Measurements from ENCODE around the gene CORO7. TPM values are rescaled to one million over a fixed set of nuclear protein-coding genes. Genes with fewer than 3 reads are reported as not detected.

The CORO7 gene
- polyA plus RNA-seq, 1 of the 3 experiments (the other 2 are of a cell fraction): 25.8 TPM

DNA sequence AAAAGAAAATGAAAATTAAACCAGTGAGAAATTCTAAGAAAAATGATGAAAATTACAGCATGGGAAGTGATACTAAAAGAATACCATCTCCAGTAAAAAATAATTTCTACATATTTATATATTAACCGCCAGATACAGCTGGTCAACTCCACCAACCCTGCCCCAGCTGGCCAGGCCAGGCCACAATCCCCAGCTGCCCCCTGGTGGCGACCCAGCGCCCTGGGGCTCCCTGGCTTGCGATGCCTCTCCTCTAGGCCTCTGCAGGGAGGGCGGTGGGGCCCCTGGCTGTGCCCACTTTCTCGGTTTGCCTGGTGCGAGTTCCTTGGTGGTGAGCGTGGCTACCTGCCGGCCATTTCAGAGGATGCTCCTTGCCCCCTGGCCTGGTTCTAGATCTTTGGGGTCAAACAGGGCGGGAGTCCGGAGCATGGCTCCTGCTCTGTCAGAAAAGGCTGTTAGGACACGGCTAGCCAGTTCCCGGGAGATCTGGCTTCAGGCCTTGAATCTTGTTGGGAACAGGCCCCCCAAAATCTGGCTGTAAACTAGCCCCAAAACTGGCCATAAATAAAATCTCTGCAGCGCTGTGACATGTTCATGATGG lies 86.0 kb downstream of the CORO7 start:
- peak; percentile 94 for DNase-seq
- Histone ChIP-seq H3F3A (replicated peaks; ENCODE audit: insufficient read depth) (peaks cover 12% of the 10 kb centered on the region), H3K27me3 (ENCODE audit: insufficient read depth) (no peaks in the 10 kb centered on the region), H3K9ac (no peak overlapping the region), H3K4me3 (ENCODE audit: low read depth in 2 of 2, low read length in 1 of 2) (no peak overlapping the region), H2AFZ (ENCODE audit: low read depth) (no peak overlapping the region), H3K9me2 (no peaks in the 10 kb centered on the region), H3K9me3 (no peaks in the 10 kb centered on the region), H3K27ac (ENCODE audit: low read depth in 2 of 2, low read length in 1 of 2) (no peak overlapping the region), H3K4me1 (ENCODE audit: control insufficient read depth in 1 of 2, insufficient read depth in 2 of 2, low read depth in 1 of 2, low read length in 1 of 2) (peaks cover 15 to 21% of the 10 kb centered on the region in 2 experiments; a peak in 3 of 4 replicates), H3K79me2 (ENCODE audit: insufficient read depth) (peaks cover 69% of the 10 kb centered on the region), H3K36me3 (replicated peaks in 1 of 2; ENCODE audit: control insufficient read depth in 1 of 2, insufficient read depth in 2 of 2, low read length in 1 of 2) (peaks cover 3 to 17% of the 10 kb centered on the region in 2 experiments), H4K20me1 (ENCODE audit: insufficient read depth) (peaks cover 41% of the 10 kb centered on the region), H3K4me2 (no peak overlapping the region)
- WGBS (ENCODE audit: low lambda C conversion rate): 49% methylated on average over 4 of the region's 14 CpGs
- TF ChIP-seq SMC3 (IDR thresholded peaks at IDR 0.05; ENCODE audit: low read depth, low read length): peak; percentile 98
- peak; percentile 93 for TF ChIP-seq RAD21 (IDR thresholded peaks at IDR 0.05; ENCODE audit: low read length)
- no peak for TF ChIP-seq TEAD4 (IDR thresholded peaks at IDR 0.05; ENCODE audit: borderline replicate concordance, insufficient read depth)
- peak; percentile 96 for TF ChIP-seq CTCF (IDR thresholded peaks at IDR 0.05)
- TF ChIP-seq TCF12 (IDR thresholded peaks at IDR 0.05): no peak
- TF ChIP-seq MEF2A (IDR thresholded peaks at IDR 0.05; ENCODE audit: borderline replicate concordance, low read depth): no peak
- TF ChIP-seq GATA2 (CRISPR knock-in tag; IDR thresholded peaks at IDR 0.05): no peak
- no peak for TF ChIP-seq MXI1 (IDR thresholded peaks at IDR 0.05; ENCODE audit: low read depth, low read length)
- TF ChIP-seq SIN3A (IDR thresholded peaks at IDR 0.05; ENCODE audit: borderline replicate concordance, low read depth, low read length): peak; percentile 55; the same call in 1 of the 2 replicates
- ChIA-PET CTCF (interaction anchor here (0.5 to 14.9 kb wide), 24 partner anchors 10 to 393 kb away, joined by 3 to 281 read pairs (median 4); partner anchors contain the start of genes PAM16 and TFAP4), POLR2A (interaction anchor here (0.5 to 1.2 kb wide), 2 partner anchors 51 to 77 kb away, joined by 3 read pairs; no protein-coding TSS in a partner anchor)

DNA sequence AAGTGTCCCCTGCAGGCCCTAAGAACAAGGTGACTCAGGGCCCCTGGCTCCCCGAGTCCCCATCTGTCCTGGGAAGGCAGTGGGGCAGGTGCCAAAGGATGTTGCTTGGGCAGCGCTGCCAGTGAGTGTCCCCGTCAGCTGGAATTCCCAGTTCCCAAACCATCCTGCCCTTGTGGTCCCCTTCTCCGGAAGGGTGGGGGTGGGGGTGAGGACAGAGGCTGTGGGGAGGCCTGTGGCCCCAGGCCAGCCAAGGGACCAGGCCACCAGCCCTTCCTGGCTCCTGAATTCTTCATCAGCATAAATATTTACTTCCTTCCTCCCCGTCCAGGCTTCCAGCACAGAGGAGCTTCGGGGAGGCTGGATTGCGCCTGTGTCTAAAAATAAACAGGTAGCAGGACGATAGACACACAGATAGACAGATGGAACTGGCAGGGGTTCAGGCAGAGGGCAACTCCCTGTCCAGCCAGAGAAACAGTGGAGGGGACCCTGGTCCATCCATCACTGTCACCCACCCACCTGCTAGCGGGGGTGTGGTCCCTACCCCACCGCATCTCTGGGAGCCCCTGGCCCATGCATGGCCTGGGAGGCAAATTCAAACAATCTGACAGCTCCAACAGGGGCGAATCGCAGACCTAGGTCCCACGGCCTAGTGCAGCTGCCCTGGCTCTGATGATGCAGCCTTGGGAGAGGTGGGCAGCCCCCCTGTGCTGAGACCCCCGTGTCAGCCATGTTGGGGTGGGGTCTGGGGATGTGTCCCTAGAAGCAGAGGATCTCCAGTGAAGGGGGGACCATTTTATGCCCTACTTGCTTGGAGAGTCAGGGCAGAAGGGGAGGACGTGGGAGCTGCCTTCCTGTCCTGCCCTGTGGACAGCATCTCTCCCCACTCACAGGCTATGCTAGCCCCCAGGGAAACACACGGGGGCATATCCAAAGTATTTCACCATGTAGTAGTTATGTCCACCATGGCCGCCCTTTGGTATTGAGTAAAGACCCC lies 87.3 kb downstream of the CORO7 start:
- peaks cover 3 to 12% of the 10 kb centered on the region in 2 experiments for H3K36me3 ChIP-seq (replicated peaks in 1 of 2; ENCODE audit: control insufficient read depth in 1 of 2, insufficient read depth in 2 of 2, low read length in 1 of 2)
- H4K20me1 ChIP-seq (ENCODE audit: insufficient read depth): peaks cover 54% of the 10 kb centered on the region
- H3K27me3 ChIP-seq (ENCODE audit: insufficient read depth): no peaks in the 10 kb centered on the region
- H3K79me2 ChIP-seq (ENCODE audit: insufficient read depth): peaks cover 80% of the 10 kb centered on the region
- peaks cover 12% of the 10 kb centered on the region for H3F3A ChIP-seq (replicated peaks; ENCODE audit: insufficient read depth)
- H3K4me3 ChIP-seq (ENCODE audit: low read depth in 2 of 2, low read length in 1 of 2): no peak overlapping the region
- H3K9me3 ChIP-seq: no peaks in the 10 kb centered on the region
- peak overlapping the region; percentile 66 for H3K4me2 ChIP-seq
- H3K27ac ChIP-seq (ENCODE audit: low read depth in 2 of 2, low read length in 1 of 2): peak overlapping the region; percentile 22 to 82
- no peak overlapping the region for H3K9ac ChIP-seq
- H3K9me2 ChIP-seq: no peaks in the 10 kb centered on the region
- WGBS (ENCODE audit: low lambda C conversion rate): 83% methylated on average over 15 of the region's 17 CpGs
- ChIA-PET CTCF (interaction anchor here (0.8 to 14.9 kb wide), 25 partner anchors 11 to 392 kb away, joined by 3 to 281 read pairs (median 9); partner anchors contain the start of gene TFAP4), POLR2A (interaction anchor here (0.6 to 1.3 kb wide), 7 partner anchors 11 to 76 kb away, joined by 3 to 8 read pairs (median 4); no protein-coding TSS in a partner anchor)
- H2AFZ ChIP-seq (ENCODE audit: low read depth): no peak overlapping the region
- DNase-seq: peak; percentile 47
- H3K4me1 ChIP-seq (ENCODE audit: control insufficient read depth in 1 of 2, insufficient read depth in 2 of 2, low read depth in 1 of 2, low read length in 1 of 2): peaks cover 15 to 26% of the 10 kb centered on the region in 2 experiments; a peak in 3 of 4 replicates
- TF ChIP-seq EZH2phosphoT487 (IDR thresholded peaks at IDR 0.05; ENCODE audit: borderline replicate concordance, low read depth) (no peak), NFIC (IDR thresholded peaks at IDR 0.05; ENCODE audit: borderline replicate concordance) (no peak), MEF2A (IDR thresholded peaks at IDR 0.05; ENCODE audit: borderline replicate concordance, low read depth) (no peak), GABPA (IDR thresholded peaks at IDR 0.05; ENCODE audit: low read depth) (no peak), YY1 (IDR thresholded peaks at IDR 0.05; ENCODE audit: low read depth) (no peak), TAF1 (IDR thresholded peaks at IDR 0.05; ENCODE audit: borderline replicate concordance, low read depth, low read length) (no peak), GATA2 (CRISPR knock-in tag; IDR thresholded peaks at IDR 0.05) (no peak), PBX3 (IDR thresholded peaks at IDR 0.05) (no peak), SIN3A (IDR thresholded peaks at IDR 0.05; ENCODE audit: borderline replicate concordance, low read depth, low read length) (no peak), RAD21 (IDR thresholded peaks at IDR 0.05; ENCODE audit: low read length) (no peak), MXI1 (IDR thresholded peaks at IDR 0.05; ENCODE audit: low read depth, low read length) (no peak), RCOR1 (IDR thresholded peaks at IDR 0.05; ENCODE audit: low read length) (no peak)
- TF ChIP-seq, protein P1, sequence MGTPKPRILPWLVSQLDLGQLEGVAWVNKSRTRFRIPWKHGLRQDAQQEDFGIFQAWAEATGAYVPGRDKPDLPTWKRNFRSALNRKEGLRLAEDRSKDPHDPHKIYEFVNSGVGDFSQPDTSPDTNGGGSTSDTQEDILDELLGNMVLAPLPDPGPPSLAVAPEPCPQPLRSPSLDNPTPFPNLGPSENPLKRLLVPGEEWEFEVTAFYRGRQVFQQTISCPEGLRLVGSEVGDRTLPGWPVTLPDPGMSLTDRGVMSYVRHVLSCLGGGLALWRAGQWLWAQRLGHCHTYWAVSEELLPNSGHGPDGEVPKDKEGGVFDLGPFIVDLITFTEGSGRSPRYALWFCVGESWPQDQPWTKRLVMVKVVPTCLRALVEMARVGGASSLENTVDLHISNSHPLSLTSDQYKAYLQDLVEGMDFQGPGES (IDR thresholded peaks at IDR 0.05; ENCODE audit: low read depth, low read length): no peak
- TF ChIP-seq, protein P2, sequence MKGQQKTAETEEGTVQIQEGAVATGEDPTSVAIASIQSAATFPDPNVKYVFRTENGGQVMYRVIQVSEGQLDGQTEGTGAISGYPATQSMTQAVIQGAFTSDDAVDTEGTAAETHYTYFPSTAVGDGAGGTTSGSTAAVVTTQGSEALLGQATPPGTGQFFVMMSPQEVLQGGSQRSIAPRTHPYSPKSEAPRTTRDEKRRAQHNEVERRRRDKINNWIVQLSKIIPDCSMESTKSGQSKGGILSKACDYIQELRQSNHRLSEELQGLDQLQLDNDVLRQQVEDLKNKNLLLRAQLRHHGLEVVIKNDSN (IDR thresholded peaks at IDR 0.05; ENCODE audit: borderline replicate concordance, low read depth): no peak

Data from SK-N-SH (cell line).